Peyer's patch (tissue), 4 donors: Measurements from ENCODE around the gene HAPLN3.

Experiments
- POLR2A ChIP-seq, 2 donors: fragments of 450-650 bp; IDR thresholded peaks; one replicate each; pipeline ENCODE4 v1.5.1; 2017; ENCODE audit warnings: antibody characterized with exemption in 2 of 2, mild to moderate bottlenecking in 2 of 2, moderate library complexity in 2 of 2
- TF ChIP-seq, protein P1 (sequence below), 6 experiments: fragments of 450-650 bp in 4 of 6; fragments of 200-600 bp in 2 of 6; sonication (generic) in 1 of 6; IDR thresholded peaks; one replicate each; pipeline ENCODE4 v1.5.1; 2017 to 2019; ENCODE audit warnings: antibody characterized with exemption in 6 of 6, mild to moderate bottlenecking in 3 of 6, moderate library complexity in 1 of 6

DNA sequence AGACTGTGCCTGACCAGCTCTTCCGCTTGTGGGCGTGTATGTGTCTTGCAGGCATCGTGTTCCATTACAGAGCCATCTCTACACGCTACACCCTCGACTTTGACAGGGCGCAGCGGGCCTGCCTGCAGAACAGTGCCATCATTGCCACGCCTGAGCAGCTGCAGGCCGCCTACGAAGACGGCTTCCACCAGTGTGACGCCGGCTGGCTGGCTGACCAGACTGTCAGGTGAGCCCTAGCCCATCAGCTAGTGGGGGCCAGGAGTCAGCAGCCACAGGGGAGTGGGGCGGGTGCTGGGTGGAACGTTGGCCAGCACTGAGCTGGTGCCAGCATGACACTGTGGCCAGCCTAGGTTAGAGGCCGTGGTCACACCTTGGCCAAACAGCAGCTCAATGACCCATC is 55.4 kb downstream of the HAPLN3 start:
- TF ChIP-seq, protein P1, sequence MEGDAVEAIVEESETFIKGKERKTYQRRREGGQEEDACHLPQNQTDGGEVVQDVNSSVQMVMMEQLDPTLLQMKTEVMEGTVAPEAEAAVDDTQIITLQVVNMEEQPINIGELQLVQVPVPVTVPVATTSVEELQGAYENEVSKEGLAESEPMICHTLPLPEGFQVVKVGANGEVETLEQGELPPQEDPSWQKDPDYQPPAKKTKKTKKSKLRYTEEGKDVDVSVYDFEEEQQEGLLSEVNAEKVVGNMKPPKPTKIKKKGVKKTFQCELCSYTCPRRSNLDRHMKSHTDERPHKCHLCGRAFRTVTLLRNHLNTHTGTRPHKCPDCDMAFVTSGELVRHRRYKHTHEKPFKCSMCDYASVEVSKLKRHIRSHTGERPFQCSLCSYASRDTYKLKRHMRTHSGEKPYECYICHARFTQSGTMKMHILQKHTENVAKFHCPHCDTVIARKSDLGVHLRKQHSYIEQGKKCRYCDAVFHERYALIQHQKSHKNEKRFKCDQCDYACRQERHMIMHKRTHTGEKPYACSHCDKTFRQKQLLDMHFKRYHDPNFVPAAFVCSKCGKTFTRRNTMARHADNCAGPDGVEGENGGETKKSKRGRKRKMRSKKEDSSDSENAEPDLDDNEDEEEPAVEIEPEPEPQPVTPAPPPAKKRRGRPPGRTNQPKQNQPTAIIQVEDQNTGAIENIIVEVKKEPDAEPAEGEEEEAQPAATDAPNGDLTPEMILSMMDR (IDR thresholded peaks at IDR 0.05), result no peak
- TF ChIP-seq POLR2A (IDR thresholded peaks at IDR 0.05), result no peak
